K562 (cell line): ENCODE results near the gene TRANK1. TPM values are rescaled to one million over a fixed set of nuclear protein-coding genes. Genes with fewer than 3 reads are reported as not detected.

ENCODE experiments used
- ATAC-seq: fragments of 200-7000 bp; cut with Tn5 transposase; 3 replicates; pipeline ENCODE4 v1.9.1; 2020; ENCODE audit warnings: moderate library complexity
- BruUV-seq: library from RNA; stranded (reverse); fragments of 400-500 nt; replicated peaks from 2 replicates; lab custom pipeline; 2021; lab: Mats Ljungman, UMichigan
- CTCF ChIA-PET: fragments of 300-600 bp; formaldehyde crosslinking; extraction: SDS; loops from one replicate; lab custom pipeline; 2021; ENCODE audit warnings: low intra/inter-chr PET ratio; lab: Yijun Ruan, JAX
- POLR2A ChIA-PET: fragments of 300-600, 350-650 bp; sonication (Branson Sonifier 250); formaldehyde crosslinking; extraction: SDS; loops from one replicate; lab custom pipeline; 2021; ENCODE audit warnings: antibody characterized with exemption, inconsistent platforms; lab: Yijun Ruan, JAX
- DNase-seq, 4 experiments: peaks; one replicate each; pipeline versions ENCODE4 v3.0.0 to v3.0.0-alpha.2; 2011 to 2018; ENCODE audit warnings: low spot score in 3 of 4, mixed read lengths in 3 of 4; ENCODE audit errors: extremely low read depth in 1 of 4
- FAIRE-seq: peaks from 2 replicates; lab custom pipeline; 2011; peaks lifted over from hg19 to GRCh38; lab: Jason Lieb, UNC
- H2AFZ ChIP-seq: 2 replicates; pipeline ENCODE4 v1.6.0; 2011; ENCODE audit warnings: low read depth, low read length, control low read depth, inconsistent platforms
- H3K27ac ChIP-seq: fragments of 200-600 bp; 3 replicates; pipeline ENCODE4 v1.8.0; 2011; ENCODE audit warnings: low read depth, mild to moderate bottlenecking, control low read depth, inconsistent platforms, low read length, moderate library complexity, mixed read lengths; ENCODE audit errors: extremely low read depth
- H3K27me3 ChIP-seq, 2 experiments: fragments of 300-600 bp in 1 of 2; 2 replicates in 1 of 2; 3 replicates in 1 of 2; pipeline versions ENCODE4 v1.6.0 to v1.8.0; 2011; ENCODE audit warnings: inconsistent platforms in 2 of 2, low read length in 2 of 2, mild to moderate bottlenecking in 1 of 2, mixed read lengths in 1 of 2, moderate library complexity in 1 of 2; ENCODE audit not compliant: control insufficient read depth in 2 of 2, insufficient read depth in 2 of 2
- H3K36me3 ChIP-seq: fragments of 300-600 bp; 3 replicates; pipeline ENCODE4 v1.8.0; 2011; ENCODE audit warnings: mild to moderate bottlenecking, low read length, inconsistent platforms; ENCODE audit not compliant: control insufficient read depth, insufficient read depth
- H3K4me1 ChIP-seq, 2 experiments: fragments of 200-600 bp in 1 of 2; replicated peaks in 1 of 2; 2 replicates in 1 of 2; 3 replicates in 1 of 2; pipeline versions ENCODE4 v1.5.1 to v1.8.0; 2011; ENCODE audit warnings: inconsistent platforms in 2 of 2, low read length in 2 of 2, mild to moderate bottlenecking in 1 of 2, mixed read lengths in 1 of 2, moderate library complexity in 1 of 2; ENCODE audit not compliant: control insufficient read depth in 2 of 2, insufficient read depth in 2 of 2
- H3K4me2 ChIP-seq: 2 replicates; pipeline ENCODE4 v1.6.1; 2011; ENCODE audit warnings: low read length, control low read depth, inconsistent platforms, mixed read lengths; ENCODE audit not compliant: insufficient read depth
- H3K4me3 ChIP-seq: fragments of 200-600 bp; sonication (generic), shearing (Covaris generic); 2 replicates; pipeline ENCODE4 v1.5.1; 2016; ENCODE audit warnings: control low read depth, inconsistent platforms
- H3K79me2 ChIP-seq: fragments of 200-600 bp; 3 replicates; pipeline ENCODE4 v1.8.0; 2011; ENCODE audit warnings: low read length, inconsistent platforms; ENCODE audit not compliant: control insufficient read depth, insufficient read depth
- H3K9ac ChIP-seq, 2 experiments: 2 replicates each; pipeline versions ENCODE4 v1.6.0 to v1.6.1; 2011; ENCODE audit warnings: low read depth in 2 of 2, low read length in 2 of 2, control low read depth in 1 of 2, inconsistent platforms in 1 of 2, mild to moderate bottlenecking in 1 of 2, mixed read lengths in 1 of 2; ENCODE audit not compliant: insufficient read depth in 1 of 2
- H3K9me1 ChIP-seq: one replicate; pipeline ENCODE4 v1.6.0; 2011; ENCODE audit warnings: inconsistent platforms, mild to moderate bottlenecking, low read length, moderate library complexity; ENCODE audit not compliant: control insufficient read depth, insufficient read depth
- H3K9me3 ChIP-seq: replicated peaks from 2 replicates; pipeline ENCODE4 v1.5.1; 2011; ENCODE audit warnings: low read depth, low read length, inconsistent platforms; ENCODE audit not compliant: control insufficient read depth, insufficient read depth
- H4K20me1 ChIP-seq: replicated peaks from 2 replicates; pipeline ENCODE4 v1.6.1; 2011; ENCODE audit warnings: low read length, inconsistent platforms, mixed read lengths; ENCODE audit not compliant: control insufficient read depth, insufficient read depth
- BRD9 ChIP-seq: fragments of 450-650 bp; IDR thresholded peaks from 2 replicates; pipeline ENCODE4 v1.6.1; 2018; ENCODE audit warnings: low read depth; ENCODE audit not compliant: partially characterized antibody
- FOXP4 ChIP-seq: sonication (generic); formaldehyde crosslinking; IDR thresholded peaks from 2 replicates; pipeline ENCODE4 v1.8.0; 2022; ENCODE audit warnings: mild to moderate bottlenecking, missing genetic modification reagents, borderline replicate concordance
- HNRNPLL ChIP-seq: fragments of 200-400 bp; formaldehyde crosslinking; IDR thresholded peaks from 2 replicates; pipeline ENCODE4 v1.6.1; 2017; ENCODE audit warnings: low read length, low read depth, mild to moderate bottlenecking; ENCODE audit not compliant: poor library complexity, severe bottlenecking
- SRSF7 ChIP-seq: fragments of 200-400 bp; formaldehyde crosslinking; optimal IDR thresholded peaks from 2 replicates; pipeline ENCODE3; 2017; ENCODE audit warnings: mild to moderate bottlenecking, low read depth, low read length
- ZC3H11A ChIP-seq: IDR thresholded peaks from 2 replicates; pipeline ENCODE4 v1.6.1; 2012; ENCODE audit warnings: low read depth, low read length, improper control_type of control experiment
- ZNF589 ChIP-seq: fragments of 200-800 bp; sonication (Bioruptor generic); IDR thresholded peaks from 2 replicates; pipeline ENCODE4 v1.6.1; 2016; ENCODE audit warnings: low read depth, missing genetic modification characterization, missing compliant biosample characterization
- ZNF592 ChIP-seq: fragments of 450-650 bp; IDR thresholded peaks from 2 replicates; pipeline ENCODE4 v1.6.1; 2017; ENCODE audit warnings: antibody characterized with exemption, mild to moderate bottlenecking
- WGBS: fragments of 100-300 bp; shearing (Covaris generic); methylation state at CpG from one replicate; pipeline ENCODE4 v1.1.6; 2016; ENCODE audit warnings: low coverage, mixed read lengths; ENCODE audit not compliant: insufficient coverage; ENCODE audit errors: missing lambda C conversion rate; 5-methylcytosine and 5-hydroxymethylcytosine counted together
- in situ Hi-C: fragments of 300-500 bp; cut with MboI; formaldehyde crosslinking; loops from 4 replicates; pipeline ENCODE4 v1.15.0; 2018; ENCODE audit warnings: inconsistent platforms, mixed read lengths
- intact Hi-C: fragments of 100-400 bp; cut with micrococcal nuclease; formaldehyde crosslinking; loops from 2 replicates; pipeline ENCODE4 v1.14.2; 2022
- polyA plus RNA-seq, 8 experiments: library from polyadenylated mRNA; depleted of rRNA in 4 of 8; stranded (reverse) in 5 of 8; unstranded in 3 of 8; fragments of >200 nt; fragmentation: Nextera tagmentation in 2 of 8; fragmentation: Illumina TruSeq in 1 of 8; extraction: Ambion mirVana in 2 of 8; extraction: Trizol in 1 of 8; gene quantifications; 2 replicates each; pipeline versions ENCODE4 v1.2.1 to v1.2.3, GENCODE V29; 2011 to 2014; ENCODE audit warnings: inconsistent platforms in 1 of 8, missing spikeins in 1 of 8
- total RNA-seq, 7 experiments: library from RNA; depleted of rRNA in 6 of 7; stranded (reverse); fragments of >200 nt in 6 of 7; fragmentation: Illumina TruSeq in 2 of 7; extraction: Trizol in 2 of 7; gene quantifications; 2 replicates each; pipeline versions ENCODE4 v1.2.1 to v1.2.3, GENCODE V29; 2011 to 2021; ENCODE audit warnings: low replicate concordance in 1 of 7
- TF ChIP-seq, protein P1 (sequence below), 2 experiments: fragments of 250-450 bp in 1 of 2; fragments of 450-650 bp in 1 of 2; sonication (Bioruptor Pico) in 1 of 2; IDR thresholded peaks; 2 replicates each; pipeline versions ENCODE4 v1.6.1 to v1.8.0; 2016 to 2021; ENCODE audit warnings: mild to moderate bottlenecking in 2 of 2, moderate library complexity in 2 of 2, missing compliant biosample characterization in 1 of 2, missing genetic modification characterization in 1 of 2

The TRANK1 gene
- total and polyA plus RNA-seq, 9 of the 15 experiments (the other 6 are each of a cell fraction or from before 2014, with no cell fraction given): 0.41 to 5.3 (median 2.1) TPM

GRCh38 chr3:36956155-36956554, 11.3 kb upstream of the TRANK1 start:
- H3K9ac ChIP-seq: no peak overlapping the region
- in situ Hi-C loops: loop anchor here (10.0 kb wide), 1 partner anchor 221 kb away; no protein-coding TSS in a partner anchor
- ChIA-PET CTCF (no interaction called here), POLR2A (interaction anchor here (0.7 to 0.9 kb wide), 3 partner anchors 10 to 22 kb away, joined by 3 read pairs; no protein-coding TSS in a partner anchor)
- DNase-seq (no peak), ATAC-seq (no peak), FAIRE-seq (no peak)
- H3K27me3 ChIP-seq: no peaks in the 10 kb centered on the region
- no peaks in the 10 kb centered on the region for H4K20me1 ChIP-seq
- H2AFZ ChIP-seq: no peak overlapping the region
- H3K36me3 ChIP-seq: no peaks in the 10 kb centered on the region
- H3K9me1 ChIP-seq: no peaks in the 10 kb centered on the region
- 60% methylated on average over 3 of the region's 3 CpGs for WGBS
- H3K4me3 ChIP-seq: no peak overlapping the region
- no peak for TF ChIP-seq SRSF7
- TF ChIP-seq BRD9: no peak
- no peak for TF ChIP-seq HNRNPLL
- no peak for TF ChIP-seq FOXP4 (CRISPR knock-in tag)
- TF ChIP-seq ZNF589 (CRISPR knock-in tag): no peak
- no peak for TF ChIP-seq ZC3H11A
- no peak for TF ChIP-seq ZNF592
- TF ChIP-seq, protein P1, sequence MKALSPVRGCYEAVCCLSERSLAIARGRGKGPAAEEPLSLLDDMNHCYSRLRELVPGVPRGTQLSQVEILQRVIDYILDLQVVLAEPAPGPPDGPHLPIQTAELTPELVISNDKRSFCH (CRISPR knock-in tag; IDR thresholded peaks at IDR 0.05): no peak
- TF ChIP-seq, protein P1 (tag; IDR thresholded peaks at IDR 0.05): no peak
- H3K27ac ChIP-seq: no peak overlapping the region; the same call in 2 of the 3 replicates
- H3K4me1 ChIP-seq: peaks cover 22 to 53% of the 10 kb centered on the region in 2 experiments
- no peaks in the 10 kb centered on the region for H3K9me3 ChIP-seq
- no peak overlapping the region for H3K4me2 ChIP-seq
- BruUV-seq: no TSS peak
- intact Hi-C loops: loop anchor here (5.0 kb wide), 1 partner anchor 256 kb away; no protein-coding TSS in a partner anchor
- no peaks in the 10 kb centered on the region for H3K79me2 ChIP-seq
